Vagina (tissue), 2 donors: ENCODE measurements around the gene TRIP4.
A peak's percentile ranks its signal among the peaks of the same experiment; 100 is the strongest.

ENCODE experiments used
- CTCF ChIP-seq, 3 experiments: fragments of 450-650 bp in 2 of 3; fragments of 200-600 bp in 1 of 3; sonication (generic) in 1 of 3; IDR thresholded peaks; one replicate each; pipeline ENCODE4 v1.5.1; 2017 to 2019; ENCODE audit warnings: antibody characterized with exemption in 3 of 3, mild to moderate bottlenecking in 2 of 3, moderate library complexity in 2 of 3
- POLR2A ChIP-seq, 2 donors: fragments of 450-650 bp; IDR thresholded peaks; one replicate each; pipeline ENCODE4 v1.6.1; 2017; ENCODE audit warnings: antibody characterized with exemption in 2 of 2, mild to moderate bottlenecking in 2 of 2, moderate library complexity in 2 of 2

GRCh38 chr15:64426845-64427465 is 39.3 kb downstream of the TRIP4 start:
- TF ChIP-seq CTCF (IDR thresholded peaks at IDR 0.05) (peak in 1 of 3 experiments; percentile 15), POLR2A (IDR thresholded peaks at IDR 0.05) (no peak)
